GM19193 (cell line): ENCODE results near the gene ARRB2.

Experiments
- POLR2A ChIP-seq: IDR thresholded peaks from 4 replicates; pipeline ENCODE4 v1.6.1; 2011; ENCODE audit not compliant: insufficient read depth, insufficient read length; ENCODE audit errors: extremely low read depth

ARRB2 gene

DNA sequence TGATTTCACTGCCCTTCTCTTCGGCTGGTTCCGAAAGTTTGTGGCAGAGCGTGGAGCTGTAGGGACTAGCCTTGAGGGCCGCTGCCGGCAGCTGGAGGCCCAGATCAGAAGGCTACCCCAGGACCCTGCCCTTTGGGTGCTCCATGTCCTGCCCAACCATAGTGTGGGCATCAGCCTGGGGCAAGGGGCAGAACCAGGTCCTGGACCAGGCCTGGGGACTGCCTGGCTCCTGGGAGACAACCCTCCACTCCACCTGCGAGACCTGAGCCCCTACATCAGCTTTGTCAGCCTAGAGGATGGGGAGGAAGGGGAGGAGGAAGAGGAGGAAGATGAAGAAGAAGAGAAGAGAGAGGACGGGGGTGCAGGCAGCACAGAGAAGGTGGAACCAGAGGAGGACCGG, 30.2 kb downstream of the ARRB2 start:
- no peak for TF ChIP-seq POLR2A

DNA sequence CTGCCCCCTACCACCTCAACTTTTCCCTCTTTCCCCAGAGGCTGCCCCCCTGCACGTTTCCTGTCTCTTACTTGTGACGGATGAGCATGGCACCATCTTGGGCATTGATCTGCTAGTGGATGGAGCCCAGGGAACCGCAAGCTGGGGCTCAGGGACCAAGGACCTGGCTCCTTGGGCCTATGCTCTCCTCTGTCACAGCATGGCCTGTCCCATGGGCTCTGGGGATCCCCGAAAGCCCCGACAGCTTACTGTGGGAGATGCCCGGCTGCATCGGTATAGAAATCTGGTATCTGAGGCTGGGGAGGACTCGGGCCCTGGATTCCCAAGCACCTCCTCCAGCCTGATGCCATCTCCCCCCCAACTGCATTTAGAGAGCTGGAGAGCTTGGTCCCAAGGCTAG, 31.1 kb downstream of the ARRB2 start:
- TF ChIP-seq POLR2A = no peak

DNA sequence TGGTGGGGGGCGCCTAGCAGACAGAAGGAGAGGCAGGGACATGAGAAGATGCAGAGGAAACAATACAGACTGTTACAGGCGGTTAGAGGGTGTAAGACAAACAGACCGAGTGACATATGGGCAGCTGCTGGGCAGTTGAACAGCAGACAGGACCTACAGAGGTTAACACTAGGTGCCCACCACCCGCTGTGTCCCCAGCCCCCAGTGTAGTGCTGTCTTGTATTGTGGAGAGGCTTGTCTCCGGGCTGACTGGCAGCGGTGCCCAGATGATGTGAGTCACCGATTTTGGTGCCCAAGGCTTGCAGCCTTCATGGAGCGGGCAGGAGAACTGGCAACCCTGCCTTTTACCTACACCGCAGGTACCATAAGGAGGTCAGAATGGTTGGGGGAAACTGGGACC, 31.7 kb downstream of the ARRB2 start:
- no peak for TF ChIP-seq POLR2A

DNA sequence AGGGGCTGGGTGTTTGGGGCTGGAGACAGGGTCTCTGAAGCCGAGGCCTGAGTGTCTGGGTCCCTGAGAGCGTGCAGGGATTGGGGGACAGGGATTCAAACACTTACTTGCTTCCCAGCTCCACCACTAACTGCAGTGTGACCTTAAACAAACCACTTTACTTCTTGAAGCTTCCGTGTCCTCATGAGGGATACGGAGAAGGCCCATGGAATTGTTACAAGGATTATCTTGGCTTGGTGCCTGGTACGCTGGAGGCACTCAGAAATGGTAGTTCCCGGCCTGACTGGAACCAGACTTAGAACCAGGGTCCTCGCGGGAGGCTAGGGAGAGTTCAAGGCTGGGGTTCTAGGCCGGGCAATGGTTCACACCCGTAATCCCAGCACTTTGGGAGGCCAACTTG, 32.2 kb downstream of the ARRB2 start:
- no peak for TF ChIP-seq POLR2A

DNA sequence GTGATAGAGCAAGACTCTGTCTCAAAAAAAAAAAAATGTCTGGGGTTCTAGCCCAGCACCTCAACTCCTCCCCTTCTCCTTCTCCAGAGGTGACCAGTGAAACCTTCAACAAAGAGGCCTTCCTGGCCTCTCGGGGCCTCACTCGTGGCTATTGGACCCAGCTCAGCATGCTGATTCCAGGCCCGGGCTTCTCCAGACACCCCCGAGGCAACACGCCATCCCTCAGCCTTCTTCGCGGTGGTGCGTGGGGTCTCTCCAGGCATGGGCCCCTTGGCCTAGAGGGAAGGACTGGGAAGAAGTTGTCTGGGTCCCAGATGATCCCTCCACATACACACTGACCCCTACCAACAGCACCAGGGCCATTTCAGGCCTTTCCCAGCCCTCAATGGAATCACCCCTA, 32.8 kb downstream of the ARRB2 start:
- TF ChIP-seq POLR2A = no peak

DNA sequence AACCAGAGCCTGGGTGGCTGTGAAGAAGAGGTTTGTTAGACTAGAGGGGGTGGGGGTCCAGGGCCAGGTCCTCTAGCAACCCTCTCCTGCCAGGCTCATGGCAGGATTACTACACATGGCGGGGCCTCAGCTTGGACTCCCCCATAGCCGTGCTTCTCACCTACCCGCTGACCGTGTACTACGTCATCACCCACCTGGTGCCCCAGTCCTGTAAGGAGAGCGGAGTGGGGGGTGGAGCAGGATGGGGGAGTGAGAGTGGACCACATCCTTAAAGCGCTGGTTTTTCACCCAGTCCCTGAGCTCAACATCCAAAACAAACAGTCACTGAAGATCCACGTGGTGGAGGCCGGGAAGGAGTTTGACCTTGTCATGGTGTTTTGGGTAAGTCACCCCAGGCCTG, 33.5 kb downstream of the ARRB2 start:
- no peak for TF ChIP-seq POLR2A

DNA sequence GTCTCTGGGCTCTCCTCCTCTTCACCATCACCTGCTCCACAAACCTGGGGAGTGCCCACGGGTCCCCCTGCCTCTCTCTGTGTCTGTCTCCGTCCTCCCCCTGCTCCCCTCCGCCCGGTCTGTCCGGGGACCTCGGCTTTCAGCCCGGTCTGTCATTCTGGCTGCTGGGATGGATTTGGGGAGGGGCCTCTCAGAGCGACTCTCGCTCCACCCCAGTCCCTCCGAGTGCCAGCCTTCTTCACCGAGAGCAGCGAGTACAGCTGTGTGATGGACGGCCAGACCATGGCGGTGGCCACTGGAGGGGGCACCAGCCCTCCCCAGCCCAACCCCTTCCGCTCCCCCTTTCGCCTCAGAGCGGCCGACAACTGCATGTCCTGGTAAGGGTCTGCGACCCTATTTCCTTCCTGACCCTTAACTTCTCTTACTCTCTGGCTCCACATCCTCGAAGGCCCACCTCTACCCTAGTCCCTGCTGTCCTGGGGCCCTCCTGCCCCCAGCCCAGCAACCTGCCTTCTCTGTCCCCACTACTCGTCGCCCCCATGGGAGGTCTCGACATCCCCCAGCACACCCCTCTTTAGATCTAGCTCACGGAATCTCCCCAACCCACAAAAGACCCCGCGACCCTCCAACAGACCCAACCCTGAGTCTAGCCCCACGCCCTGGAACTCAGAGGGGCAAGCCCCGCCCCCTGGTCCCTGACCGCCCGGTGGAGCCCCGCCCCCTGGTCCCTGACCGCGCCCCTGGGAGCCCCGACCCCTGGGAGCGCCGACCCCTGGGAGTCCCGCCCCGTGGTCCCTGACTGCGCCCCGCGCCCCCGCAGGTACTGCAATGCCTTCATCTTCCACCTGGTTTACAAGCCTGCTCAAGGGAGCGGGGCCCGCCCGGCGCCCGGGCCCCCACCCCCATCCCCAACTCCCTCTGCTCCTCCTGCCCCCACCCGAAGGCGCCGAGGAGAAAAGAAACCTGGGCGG, 34.9 kb downstream of the ARRB2 start:
- no peak for TF ChIP-seq POLR2A

DNA sequence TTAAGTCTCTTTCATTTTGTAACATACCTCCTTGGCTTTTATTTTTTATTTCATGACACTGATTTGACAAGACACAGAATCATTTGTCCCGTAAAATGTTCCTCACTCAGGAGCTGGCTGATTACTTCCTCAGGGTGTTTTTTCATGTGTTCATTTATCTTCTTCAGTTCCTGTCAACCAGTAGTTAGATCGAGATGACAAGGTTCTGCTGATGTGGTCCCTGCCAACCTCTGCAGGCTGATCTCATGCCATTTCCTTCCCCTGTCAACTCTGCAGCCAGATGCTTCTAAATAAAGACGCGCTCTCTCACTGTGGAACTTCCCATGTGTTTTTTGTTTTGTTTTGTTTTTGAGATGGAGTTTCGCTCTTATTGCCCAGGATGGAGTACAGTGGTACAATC, 37.4 kb downstream of the ARRB2 start:
- no peak for TF ChIP-seq POLR2A

DNA sequence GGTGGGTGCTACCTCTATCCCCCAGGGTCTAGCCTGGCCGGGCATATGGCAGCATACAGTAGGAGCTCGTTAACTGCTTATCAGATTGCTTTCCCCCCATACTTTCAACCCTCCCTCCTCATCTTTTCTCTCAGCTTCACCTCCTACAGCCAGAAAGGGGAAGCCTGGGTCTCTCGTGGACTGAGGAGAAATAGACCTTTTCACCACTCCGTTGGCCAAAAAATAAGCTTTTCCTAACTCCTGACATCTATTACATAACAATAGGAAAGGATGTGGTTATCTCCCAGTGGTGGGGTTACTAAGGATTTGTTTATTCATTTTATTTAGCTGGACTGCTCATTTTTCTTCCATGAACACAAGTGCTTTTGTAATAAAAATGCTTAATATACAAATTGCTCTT, 38.3 kb downstream of the ARRB2 start:
- no peak for TF ChIP-seq POLR2A

DNA sequence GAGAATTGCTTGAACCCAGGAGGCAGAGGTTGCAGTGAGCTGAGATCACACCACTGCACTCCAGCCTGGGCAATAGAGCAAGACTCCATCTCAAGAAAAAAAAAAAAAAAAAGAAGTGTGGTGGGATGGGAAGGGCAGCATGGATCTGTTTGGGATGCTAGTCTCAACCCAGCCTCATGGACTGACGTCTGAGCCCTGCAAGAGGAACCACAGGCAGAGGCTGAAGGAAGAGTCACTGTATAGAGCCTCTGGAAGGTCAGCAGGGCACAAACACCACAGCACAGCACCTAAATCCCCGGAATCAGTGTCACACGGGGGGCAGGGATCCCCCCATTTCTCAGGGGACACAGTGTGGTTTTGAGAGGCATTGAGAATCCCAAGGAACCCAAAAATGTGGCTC, 40.2 kb downstream of the ARRB2 start:
- TF ChIP-seq POLR2A = no peak

DNA sequence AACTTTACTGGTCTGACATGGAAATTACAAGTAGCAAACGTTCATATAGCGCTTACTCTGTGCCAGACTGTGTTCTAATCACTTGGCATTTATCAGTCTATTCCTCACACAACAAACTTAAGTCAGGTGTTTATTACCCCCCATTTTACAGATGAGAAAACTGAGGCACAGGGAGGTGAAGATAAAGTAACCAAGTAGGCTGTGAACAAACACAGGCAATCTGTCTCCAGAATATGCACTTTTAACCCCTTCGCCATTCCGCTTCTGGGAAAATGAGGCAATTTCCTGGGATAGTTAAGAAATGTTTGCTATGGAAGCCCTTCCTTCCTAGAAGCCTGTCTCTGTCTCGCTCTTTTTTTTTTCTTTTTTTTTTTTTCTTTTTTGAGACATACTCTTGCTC, 41.5 kb downstream of the ARRB2 start:
- no peak for TF ChIP-seq POLR2A

DNA sequence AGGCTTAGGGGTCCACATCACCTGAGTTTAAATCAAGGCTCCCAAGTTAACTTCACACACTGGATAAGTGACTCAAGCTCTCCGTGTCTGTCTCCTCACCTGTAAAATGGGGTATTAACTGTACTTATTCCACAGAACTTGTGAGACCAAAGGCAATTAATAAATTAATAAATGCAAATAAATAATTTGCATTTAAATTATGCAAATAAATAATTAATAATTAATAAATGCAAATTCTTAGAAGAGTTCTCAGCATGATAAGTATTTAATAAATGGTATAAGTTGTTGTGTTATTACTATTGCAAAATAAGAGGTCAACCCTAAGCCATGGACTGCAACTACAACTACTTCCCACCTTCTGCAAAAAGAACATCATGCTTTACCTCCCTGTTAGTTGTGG, 43.0 kb downstream of the ARRB2 start:
- no peak for TF ChIP-seq POLR2A

DNA sequence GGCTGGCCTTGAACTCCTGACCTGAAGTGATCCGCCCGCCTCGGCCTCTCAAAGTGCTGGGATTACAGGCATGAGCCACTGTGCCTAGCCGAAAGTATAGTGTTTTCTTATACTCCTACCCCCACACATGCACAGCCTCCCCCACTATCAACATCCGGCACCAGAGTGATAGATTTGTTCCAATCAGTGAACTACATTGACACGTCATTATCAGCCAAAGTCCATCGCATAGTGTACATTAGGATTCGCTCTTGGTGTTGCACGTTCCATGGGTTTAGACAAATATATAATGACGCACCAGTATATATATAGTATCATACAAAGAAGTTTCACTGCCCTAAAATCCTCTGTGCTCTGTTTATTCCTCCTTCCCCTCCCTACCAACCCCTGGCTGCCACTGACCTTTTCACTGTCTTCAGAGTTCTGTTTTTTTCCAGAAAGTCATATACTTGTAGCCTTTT, 49.4 kb downstream of the ARRB2 start:
- no peak for TF ChIP-seq POLR2A

DNA sequence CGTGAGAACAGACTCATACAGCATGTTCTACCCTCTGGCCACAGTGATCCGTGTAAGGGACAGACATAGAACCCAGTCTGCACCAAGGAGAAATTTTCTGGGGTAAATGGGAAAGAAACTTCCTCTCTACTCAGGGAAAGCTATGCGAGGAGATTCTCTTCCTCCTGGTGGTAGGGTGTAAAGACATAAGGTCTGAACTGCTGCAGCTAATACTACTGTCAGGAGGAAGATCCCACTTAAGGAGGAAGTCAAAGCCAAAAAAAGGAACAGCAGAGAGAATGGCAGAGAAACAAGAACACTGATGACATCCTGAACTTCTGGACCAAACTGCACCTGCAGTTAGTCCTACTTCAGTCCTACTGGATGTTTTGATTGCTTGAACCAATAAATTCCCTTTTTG, 54.2 kb downstream of the ARRB2 start:
- no peak for TF ChIP-seq POLR2A

DNA sequence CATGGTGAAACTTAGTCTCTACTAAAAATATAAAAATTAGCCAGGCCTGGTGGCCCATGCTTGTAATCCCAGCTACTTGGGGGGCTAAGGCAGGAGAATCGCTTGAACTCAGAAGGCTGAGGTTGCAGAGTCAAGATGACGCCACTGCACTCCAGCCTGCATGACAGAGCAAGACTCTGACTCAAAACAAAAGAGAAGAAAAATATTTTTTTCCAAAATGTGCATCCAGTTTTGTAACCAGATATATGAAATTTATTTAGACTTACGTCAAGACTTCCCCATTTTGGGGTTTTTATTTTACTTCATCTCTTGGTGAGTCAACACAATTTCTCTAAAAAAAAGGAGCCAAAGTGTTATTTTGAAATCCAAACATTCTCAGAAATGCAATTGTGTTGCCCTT, 55.8 kb downstream of the ARRB2 start:
- TF ChIP-seq POLR2A = no peak

DNA sequence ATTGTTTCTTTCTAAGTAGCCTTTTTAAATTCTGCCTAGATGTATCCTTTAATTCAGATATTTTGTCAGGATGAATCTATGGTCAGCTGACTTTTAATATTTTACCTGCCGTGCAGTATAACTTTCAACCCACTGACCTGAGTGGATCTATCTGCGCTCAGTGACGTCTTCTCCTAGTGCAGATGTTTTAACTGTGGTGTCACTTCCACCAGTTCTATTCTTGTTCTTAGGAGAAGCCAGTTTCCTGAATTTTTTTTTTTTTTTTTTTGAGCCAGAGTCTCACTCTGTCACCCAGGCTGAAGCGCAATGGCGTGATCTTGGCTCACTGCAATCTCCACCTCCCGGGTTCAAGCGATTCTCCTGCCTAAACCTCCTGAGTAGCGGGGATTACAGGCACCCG, 56.3 kb downstream of the ARRB2 start:
- no peak for TF ChIP-seq POLR2A
